Measurements from ENCODE around the gene DSG4.
"Not testable (repeated sequence)": the region's sequence is repeated elsewhere in the genome, so short reads cannot be mapped to it uniquely, and the experiment has no call there.

DSG4 gene, protein sequence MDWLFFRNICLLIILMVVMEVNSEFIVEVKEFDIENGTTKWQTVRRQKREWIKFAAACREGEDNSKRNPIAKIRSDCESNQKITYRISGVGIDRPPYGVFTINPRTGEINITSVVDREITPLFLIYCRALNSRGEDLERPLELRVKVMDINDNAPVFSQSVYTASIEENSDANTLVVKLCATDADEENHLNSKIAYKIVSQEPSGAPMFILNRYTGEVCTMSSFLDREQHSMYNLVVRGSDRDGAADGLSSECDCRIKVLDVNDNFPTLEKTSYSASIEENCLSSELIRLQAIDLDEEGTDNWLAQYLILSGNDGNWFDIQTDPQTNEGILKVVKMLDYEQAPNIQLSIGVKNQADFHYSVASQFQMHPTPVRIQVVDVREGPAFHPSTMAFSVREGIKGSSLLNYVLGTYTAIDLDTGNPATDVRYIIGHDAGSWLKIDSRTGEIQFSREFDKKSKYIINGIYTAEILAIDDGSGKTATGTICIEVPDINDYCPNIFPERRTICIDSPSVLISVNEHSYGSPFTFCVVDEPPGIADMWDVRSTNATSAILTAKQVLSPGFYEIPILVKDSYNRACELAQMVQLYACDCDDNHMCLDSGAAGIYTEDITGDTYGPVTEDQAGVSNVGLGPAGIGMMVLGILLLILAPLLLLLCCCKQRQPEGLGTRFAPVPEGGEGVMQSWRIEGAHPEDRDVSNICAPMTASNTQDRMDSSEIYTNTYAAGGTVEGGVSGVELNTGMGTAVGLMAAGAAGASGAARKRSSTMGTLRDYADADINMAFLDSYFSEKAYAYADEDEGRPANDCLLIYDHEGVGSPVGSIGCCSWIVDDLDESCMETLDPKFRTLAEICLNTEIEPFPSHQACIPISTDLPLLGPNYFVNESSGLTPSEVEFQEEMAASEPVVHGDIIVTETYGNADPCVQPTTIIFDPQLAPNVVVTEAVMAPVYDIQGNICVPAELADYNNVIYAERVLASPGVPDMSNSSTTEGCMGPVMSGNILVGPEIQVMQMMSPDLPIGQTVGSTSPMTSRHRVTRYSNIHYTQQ

DNA sequence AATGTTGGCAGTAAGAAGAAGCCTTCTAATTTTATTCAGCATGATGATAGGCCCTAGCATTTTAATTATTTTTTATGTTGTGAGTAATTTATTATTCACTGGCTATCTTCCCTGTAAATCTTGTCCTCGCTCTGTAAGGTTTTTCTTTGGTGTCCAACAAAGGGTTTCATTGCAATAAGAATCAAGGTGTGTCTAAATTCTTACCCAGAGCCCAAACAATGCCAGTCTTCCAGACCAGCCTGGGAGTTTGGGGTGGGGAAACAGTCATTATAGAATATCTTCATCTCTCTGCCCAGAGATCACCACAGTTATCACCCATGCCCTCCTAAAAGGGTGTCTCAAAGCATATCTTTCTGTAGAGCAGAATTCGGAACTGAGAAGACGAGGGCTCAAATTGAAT is at the start of gene DSG4:
Gene DSG4, plus strand, starts transcription at position 301 of the 400 bp plus-strand sequence. CDS start 135 bp downstream, outside the sequence.
- no peak for DNase-seq

- no peak for DNase-seq
Observed at GRCh38 chr18:31329787-31330438, 46.7 kb upstream of the DSG4 start.

- DNase-seq: no peak
Observed at GRCh38 chr18:31343454-31343853, 33.1 kb upstream of the DSG4 start.

DNA sequence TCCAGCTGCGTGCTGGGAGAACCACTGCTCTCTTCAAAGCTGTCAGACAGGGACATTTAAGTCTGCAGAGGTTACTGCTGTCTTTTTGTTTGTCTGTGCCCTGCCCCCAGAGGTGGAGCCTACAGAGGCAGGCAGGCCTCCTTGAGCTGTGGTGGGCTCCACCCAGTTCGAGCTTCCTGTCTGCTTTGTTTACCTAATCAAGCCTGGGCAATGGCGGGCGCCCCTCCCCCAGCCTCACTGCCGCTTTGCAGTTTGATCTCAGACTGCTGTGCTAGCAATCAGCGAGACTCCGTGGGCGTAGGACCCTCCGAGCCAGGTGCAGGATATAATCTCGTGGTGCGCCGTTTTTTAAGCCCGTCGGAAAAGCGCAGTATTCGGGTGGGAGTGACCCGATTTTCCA is 23.2 kb upstream of the DSG4 start:
- not testable (repeated sequence) for DNase-seq

DNA sequence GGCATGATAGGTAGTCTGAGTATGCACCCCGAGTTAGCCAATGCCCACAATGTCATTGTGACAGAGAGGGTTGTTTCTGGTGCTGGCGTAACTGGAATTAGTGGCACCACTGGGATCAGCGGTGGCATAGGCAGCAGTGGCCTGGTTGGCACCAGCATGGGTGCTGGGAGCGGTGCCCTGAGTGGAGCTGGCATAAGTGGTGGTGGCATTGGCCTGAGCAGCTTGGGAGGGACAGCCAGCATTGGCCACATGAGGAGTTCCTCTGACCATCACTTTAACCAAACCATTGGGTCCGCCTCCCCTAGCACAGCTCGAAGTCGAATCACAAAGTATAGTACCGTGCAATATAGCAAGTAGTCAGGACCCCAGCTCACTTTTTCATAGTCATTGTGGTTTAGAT is 21.6 kb upstream of the DSG4 start:
- DNase-seq: no peak

DNA sequence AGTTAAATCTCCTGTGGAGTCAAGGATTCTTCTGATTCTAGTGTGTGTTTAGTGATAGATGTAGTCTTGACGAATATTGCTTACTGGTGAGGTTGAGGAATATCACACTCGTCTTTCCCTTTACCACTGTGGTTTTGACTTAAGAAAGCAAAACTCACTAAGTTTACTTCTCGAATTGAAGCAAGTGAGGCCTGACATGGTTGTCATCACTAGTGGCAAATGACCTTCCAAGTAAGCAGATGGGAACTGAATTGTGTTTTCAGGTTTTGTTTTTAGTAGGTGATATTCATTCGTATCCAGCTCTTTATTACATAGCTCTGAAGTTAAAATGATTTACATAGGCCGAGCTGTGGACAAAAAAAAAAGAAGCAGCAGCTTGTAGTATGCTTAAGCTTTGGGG is 20.6 kb upstream of the DSG4 start:
- no peak for DNase-seq

DNA sequence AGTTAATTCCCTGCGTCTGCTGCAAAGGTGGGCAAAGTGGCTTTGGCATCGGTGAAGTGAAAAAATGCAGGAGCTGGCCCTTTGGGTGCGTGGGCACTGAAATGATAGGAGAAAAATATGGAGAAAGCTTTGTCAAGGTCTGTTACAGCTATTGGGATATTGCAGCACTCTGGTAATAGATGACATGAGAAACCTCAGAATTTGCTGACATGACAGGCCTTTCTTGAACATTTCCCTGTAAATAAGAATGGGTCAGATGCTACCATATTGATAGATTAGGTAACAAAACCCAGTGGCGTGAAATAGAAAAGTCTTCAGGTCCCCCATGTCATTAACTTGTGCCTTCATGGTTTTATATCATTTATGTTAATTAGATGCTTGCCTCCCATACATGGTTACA is 12.4 kb upstream of the DSG4 start:
- no peak for DNase-seq

DNA sequence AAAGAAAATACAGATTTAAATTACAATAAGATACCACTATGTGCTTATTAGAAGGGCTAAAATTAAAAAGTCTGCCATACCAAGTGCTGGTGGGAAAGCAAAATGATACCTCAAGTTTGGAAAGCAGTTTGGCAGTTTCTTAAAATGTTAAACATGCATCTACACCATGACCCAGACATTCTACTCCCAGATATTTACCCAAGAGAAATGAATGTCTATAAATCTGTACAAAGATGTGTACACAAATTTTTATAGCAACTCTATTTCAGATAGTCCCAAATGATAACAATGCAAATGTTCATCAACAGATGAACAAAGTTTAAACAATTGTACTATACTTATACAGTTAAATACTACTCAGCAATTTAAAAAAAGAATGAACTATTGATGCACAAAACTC is 7.1 kb upstream of the DSG4 start:
- no peak for DNase-seq

DNA sequence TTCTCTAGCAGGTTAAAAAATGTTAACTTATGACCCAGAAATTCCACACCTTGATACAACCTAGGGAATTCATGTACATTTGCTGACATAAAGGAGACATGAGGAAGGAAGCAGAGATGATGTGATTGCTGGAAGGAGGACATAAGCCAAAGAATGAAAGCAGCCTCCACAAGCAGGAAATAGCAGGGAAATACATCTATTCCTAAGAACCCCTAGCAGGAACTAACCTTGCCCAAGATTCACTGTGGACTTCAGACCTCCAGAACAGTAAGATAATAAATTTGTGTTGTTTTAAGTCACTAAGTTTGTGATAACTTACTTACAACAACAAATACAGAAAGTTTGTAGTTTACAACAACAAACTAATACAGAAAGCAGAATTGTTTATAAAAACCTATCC is 4.6 kb upstream of the DSG4 start:
- no peak for DNase-seq

- no peak for DNase-seq
Observed at GRCh38 chr18:31373641-31374040, 2.9 kb upstream of the DSG4 start.

DNA sequence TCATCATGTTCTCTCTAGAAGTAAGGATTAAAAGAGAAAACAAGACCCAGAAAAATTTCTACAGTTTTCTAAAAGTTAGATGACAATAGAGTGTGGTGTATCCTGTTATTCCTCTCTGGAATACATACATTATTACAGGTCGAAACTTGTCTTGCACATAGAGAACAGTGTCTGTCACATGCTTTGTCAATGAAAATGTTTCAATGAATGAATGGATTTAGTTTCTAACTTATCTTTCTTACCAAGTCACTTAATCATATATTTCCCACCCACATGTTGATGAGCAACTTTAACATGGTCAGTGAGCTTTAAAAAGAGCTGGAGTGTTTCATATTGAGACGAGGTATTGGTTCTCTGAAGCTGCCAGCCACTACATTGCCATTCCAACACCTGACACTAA is 4.3 kb downstream of the DSG4 start:
- DNase-seq: no peak

DNA sequence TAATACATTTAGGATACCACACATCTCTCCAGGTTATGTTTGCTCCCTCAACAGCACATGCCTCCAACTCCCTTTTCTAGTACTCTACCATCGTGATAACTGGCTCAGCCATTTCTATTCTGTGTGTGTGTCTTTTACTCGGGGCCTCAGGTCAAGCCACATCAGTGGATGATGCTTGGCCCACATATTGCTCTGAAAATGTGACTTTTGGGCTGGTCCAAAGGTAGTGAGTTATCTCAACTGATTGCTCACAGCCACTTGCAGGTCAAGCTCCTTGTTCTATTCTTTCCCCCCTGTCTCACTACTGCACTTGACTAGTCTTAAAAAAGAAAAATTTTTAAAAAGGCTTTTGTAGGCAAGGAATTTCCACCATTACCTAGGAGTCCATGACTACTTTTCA is 5.5 kb downstream of the DSG4 start:
- no peak for DNase-seq

DNA sequence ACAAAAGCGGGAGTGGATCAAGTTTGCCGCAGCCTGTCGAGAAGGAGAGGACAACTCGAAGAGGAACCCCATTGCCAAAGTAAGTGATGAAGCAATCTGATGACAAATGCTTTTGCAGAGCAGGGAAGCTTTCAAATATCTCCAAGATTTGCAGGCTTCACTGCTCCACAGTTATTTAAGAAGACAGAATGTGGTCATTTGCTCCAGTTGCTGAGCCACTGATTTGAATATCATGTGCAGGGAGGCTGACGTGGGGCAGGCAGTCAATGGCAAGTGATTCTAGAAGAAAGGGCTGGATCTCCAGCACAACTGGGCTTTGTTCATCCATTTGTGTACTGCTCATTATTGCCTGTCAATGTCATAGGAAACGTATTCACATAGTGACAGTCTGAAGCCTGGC is 10.2 kb downstream of the DSG4 start:
- no peak for DNase-seq

DNA sequence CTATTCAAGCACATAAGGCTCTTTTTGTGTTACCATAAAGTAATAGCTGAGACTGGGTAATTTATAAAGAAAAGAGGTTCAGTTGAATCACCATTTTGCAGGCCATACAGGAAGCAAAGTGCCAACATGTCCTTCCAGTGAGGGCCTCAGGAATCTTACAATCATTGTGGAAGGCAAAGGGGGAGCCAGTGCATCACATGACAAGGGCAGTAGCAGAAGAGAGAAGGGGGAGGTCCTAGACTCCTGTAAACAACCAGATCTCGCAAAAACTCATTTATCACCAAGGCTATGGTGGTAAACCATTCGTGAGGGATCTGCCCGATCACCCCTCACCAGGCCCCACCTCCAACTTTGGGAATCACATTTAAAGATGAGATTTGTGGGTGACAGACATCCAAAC is 16.7 kb downstream of the DSG4 start:
- no peak for DNase-seq

DNA sequence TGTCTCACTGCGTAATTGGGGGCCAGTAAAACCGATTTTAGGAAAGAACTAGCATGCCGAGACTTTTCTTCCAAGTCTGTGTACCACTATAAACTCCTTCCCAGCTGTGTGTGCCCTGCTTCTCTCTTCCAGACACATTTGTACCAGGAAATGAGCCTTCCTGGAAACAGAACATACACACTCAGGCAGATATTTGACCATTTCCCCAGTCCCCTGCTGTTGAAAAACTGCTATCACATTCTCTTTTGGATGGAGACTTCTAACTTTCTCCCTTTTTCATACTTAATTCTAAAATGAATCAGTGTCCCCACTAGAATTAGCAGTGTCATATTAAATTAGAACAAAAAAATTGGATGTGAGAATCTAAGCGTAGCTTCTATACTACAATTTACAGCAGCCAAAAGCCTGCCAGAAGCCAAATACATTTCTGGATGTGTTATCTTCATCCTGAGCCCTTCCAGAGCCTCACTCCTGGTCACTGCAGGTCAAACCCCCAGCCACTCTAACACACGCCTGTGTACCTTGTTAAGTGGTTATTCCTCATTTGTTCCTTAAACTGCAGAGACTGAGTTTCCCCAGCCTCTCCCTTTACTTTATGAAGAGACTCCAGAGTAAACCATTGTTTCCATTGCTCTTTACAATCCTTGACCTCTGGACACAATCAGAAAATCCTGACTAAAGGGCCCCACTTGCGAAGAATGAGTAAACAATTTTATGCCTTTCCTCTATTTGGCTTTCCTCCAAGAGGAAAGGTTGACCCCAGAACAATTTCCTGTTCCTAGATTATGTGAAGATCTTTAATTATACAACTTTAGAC is 20.4 kb downstream of the DSG4 start:
- no peak for DNase-seq

DNA sequence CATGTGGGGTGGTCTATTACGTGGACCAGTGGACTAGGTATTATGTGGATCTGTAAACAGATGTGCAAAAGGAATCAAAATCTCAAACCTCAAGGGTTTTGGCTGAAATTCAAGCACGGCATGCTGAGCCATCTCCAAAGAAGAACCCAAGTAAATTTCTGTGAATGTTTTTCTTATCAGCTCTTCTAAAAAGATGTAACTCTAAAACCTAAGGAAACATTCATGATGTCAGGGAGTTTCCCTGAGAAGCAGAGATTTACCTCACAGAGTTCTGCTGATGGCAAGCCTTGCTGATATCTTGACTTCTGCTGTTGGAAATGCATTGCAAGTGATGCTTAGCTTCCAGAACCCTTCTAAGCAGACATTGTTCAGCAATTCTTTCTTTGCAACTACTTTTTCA is 21.6 kb downstream of the DSG4 start:
- no peak for DNase-seq

- DNase-seq: no peak
Observed at GRCh38 chr18:31399306-31400032, 22.9 kb downstream of the DSG4 start.

DNA sequence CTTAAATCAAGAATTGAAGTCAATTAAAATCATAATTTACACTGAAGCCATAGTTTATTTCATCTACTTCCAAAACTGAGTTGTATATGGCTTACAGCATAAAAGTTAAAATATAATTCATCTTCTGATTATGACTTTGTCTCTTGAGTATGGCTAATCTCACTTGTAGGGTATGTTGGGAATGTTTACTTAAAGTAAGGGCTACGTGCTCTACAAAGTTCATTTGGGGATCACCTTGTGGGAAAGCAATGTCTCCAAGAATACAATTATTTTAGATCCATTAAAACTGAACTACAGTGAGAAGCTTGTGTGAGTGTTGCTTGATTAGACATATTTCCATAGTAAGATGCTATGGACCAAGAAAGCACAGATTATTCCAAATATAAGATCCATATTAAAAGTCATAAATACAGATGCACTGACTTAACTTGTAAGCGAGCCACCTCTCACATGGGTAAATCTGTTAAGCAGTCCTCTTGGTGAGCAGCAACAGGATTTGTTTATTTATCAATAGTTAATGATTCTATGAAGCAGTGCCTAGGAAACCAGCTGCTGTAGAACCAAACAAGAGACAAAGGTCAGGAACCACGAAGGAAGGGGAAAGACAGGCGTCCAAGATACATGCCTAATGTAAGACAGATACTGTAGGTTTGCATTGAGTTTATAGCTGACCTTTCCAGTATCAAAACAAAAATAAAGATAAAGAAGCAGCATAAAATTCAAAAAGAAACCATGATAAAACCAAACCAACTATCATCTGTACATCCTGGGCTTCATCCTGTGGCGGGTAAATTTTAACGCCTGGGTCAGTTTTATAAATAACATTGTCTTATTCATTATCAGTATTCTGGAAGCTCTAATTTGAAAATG is 24.8 kb downstream of the DSG4 start:
- DNase-seq: no peak

GRCh38 chr18:31402026-31402373 is 25.4 kb downstream of the DSG4 start:
- no peak for DNase-seq

GRCh38 chr18:31403409-31403808 is 26.8 kb downstream of the DSG4 start:
- no peak for DNase-seq

- no peak for DNase-seq
Observed at GRCh38 chr18:31407649-31408048, 31.1 kb downstream of the DSG4 start.

Data from activated CD4-positive, alpha-beta T cell treated with anti-CD3 and anti-CD28 coated beads, Interleukin-2, amount 50 U/mL, for 4 hours (primary cell).